Stomach (tissue), 9 donors: ENCODE results near the gene TM2D1. TPM values are rescaled to one million over a fixed set of nuclear protein-coding genes. Genes with fewer than 3 reads are reported as not detected.

Experiments used
- DNase-seq, 2 donors: peaks; one replicate each; pipeline versions ENCODE4 v3.0.0 to v3.0.0-alpha.2; 2013 to 2019
- H3K27ac ChIP-seq, 5 donors: fragments of 200-600 bp in 4 of 5; sonication (generic) in 4 of 5; one replicate each; pipeline ENCODE4 v1.5.1; 2013 to 2019; ENCODE audit warnings: mild to moderate bottlenecking in 1 of 5, moderate library complexity in 1 of 5
- H3K27me3 ChIP-seq, 3 donors: fragments of 200-600 bp; sonication (generic); one replicate each; pipeline ENCODE4 v1.5.1; 2017 to 2019; ENCODE audit warnings: mixed run types in 1 of 3
- H3K36me3 ChIP-seq, 4 donors: fragments of 200-600 bp; sonication (generic); 1 replicate in 3 of 4; 2 replicates in 1 of 4; pipeline ENCODE4 v1.5.1; 2016 to 2019
- H3K4me1 ChIP-seq, 4 donors: fragments of 200-600 bp; sonication (generic); one replicate each; pipeline ENCODE4 v1.5.1; 2016 to 2019
- H3K4me3 ChIP-seq, 4 donors: fragments of 200-600 bp; sonication (generic) in 3 of 4; one replicate each; pipeline ENCODE4 v1.5.1; 2016 to 2019; ENCODE audit warnings: mild to moderate bottlenecking in 1 of 4
- H3K9me3 ChIP-seq, 4 donors: fragments of 200-600 bp; sonication (generic); one replicate each; pipeline ENCODE4 v1.5.1; 2016 to 2019
- EP300 ChIP-seq: sonication (generic); formaldehyde crosslinking; IDR thresholded peaks from one replicate; pipeline ENCODE4 v1.6.1; 2017; ENCODE audit warnings: antibody characterized with exemption
- POLR2A ChIP-seq, 4 donors: fragments of 450-650 bp; IDR thresholded peaks; one replicate each; pipeline ENCODE4 v1.6.1; 2016; ENCODE audit warnings: antibody characterized with exemption in 4 of 4, control low read depth in 2 of 4, mild to moderate bottlenecking in 1 of 4, moderate library complexity in 1 of 4
- POLR2AphosphoS5 ChIP-seq, 3 donors: sonication (generic); formaldehyde crosslinking; IDR thresholded peaks; one replicate each; pipeline ENCODE4 v1.6.1; 2016; ENCODE audit warnings: antibody characterized with exemption in 3 of 3
- WGBS, 5 donors: extraction: QIAGEN DNeasy Blood & Tissue Kit in 3 of 5; methylation state at CpG; one replicate each; pipeline versions ENCODE4 v1.1.5 to v1.1.7; 2013 to 2018; 5-methylcytosine and 5-hydroxymethylcytosine counted together
- intact Hi-C: fragments of 100-400 bp; cut with DNase I; formaldehyde crosslinking; loops from one replicate; pipeline ENCODE4 v1.15.1; 2023; ENCODE audit warnings: low total_unique reads
- polyA plus RNA-seq, 3 donors: library from polyadenylated mRNA; stranded (reverse); fragments of 200-250 nt; gene quantifications; one replicate each; pipeline ENCODE4 v1.2.3, GENCODE V29; 2013
- total RNA-seq, 5 donors: library from RNA; depleted of rRNA; stranded (reverse); fragments of >200 nt; gene quantifications; one replicate each; pipeline versions ENCODE4 v1.1.0 to v1.2.3, GENCODE V29; 2014 to 2016
- TF ChIP-seq, protein P1 (sequence below), 7 experiments: fragments of 450-650 bp in 4 of 7; fragments of 200-600 bp in 3 of 7; sonication (generic) in 3 of 7; IDR thresholded peaks; one replicate each; pipeline ENCODE4 v1.5.1; 2016 to 2019; ENCODE audit warnings: antibody characterized with exemption in 7 of 7, control low read depth in 2 of 7, mild to moderate bottlenecking in 1 of 7
- donor health status: healthy with polysubstance abuse.
- donor health status: Bipolar disorder and iron deficiency.
- donor health status: healthy.

The TM2D1 gene
- total and polyA plus RNA-seq, 8 donors = 15.6 to 184 (median 41.4) TPM

DNA sequence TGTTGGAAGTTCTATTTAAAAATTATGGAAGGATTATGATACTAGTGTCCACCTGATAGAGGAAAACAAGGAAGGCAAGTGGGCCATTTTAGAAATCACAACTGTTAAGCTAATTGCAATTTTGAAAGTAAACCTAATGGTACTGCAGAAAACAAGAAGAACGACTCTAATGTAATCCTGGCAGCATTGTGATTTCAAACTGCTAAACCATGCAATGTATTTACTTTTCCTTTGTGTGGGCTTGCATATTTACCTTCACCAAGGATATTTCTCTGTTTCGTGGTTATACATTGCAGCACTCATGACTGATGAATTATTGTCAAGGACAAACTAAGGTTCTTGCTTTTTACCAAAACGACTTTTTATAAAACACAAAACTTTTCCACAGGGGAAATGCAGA is 88.1 kb downstream of the TM2D1 start:
- WGBS, 5 donors = 18 to 38% (median 34%) methylated on average over 3 of the region's 3 CpGs
- Histone ChIP-seq H3K27ac (peak overlapping the region in 4 of 5 donors; percentile 63 to 84 (median 68)), H3K36me3 (no peaks in the 10 kb centered on the region), H3K4me1 (peaks cover 3 to 56% (median 37%) of the 10 kb centered on the region in 4 donors), H3K9me3 (no peaks in the 10 kb centered on the region), H3K4me3 (no peak overlapping the region), H3K27me3 (no peaks in the 10 kb centered on the region)
- intact Hi-C loops = no loop called here
- peak in 1 of 2 donors; percentile 52 for DNase-seq
- TF ChIP-seq POLR2A (IDR thresholded peaks at IDR 0.05) = no peak
- no peak for TF ChIP-seq EP300
- TF ChIP-seq POLR2AphosphoS5 (IDR thresholded peaks at IDR 0.05) = no peak
- TF ChIP-seq, protein P1, sequence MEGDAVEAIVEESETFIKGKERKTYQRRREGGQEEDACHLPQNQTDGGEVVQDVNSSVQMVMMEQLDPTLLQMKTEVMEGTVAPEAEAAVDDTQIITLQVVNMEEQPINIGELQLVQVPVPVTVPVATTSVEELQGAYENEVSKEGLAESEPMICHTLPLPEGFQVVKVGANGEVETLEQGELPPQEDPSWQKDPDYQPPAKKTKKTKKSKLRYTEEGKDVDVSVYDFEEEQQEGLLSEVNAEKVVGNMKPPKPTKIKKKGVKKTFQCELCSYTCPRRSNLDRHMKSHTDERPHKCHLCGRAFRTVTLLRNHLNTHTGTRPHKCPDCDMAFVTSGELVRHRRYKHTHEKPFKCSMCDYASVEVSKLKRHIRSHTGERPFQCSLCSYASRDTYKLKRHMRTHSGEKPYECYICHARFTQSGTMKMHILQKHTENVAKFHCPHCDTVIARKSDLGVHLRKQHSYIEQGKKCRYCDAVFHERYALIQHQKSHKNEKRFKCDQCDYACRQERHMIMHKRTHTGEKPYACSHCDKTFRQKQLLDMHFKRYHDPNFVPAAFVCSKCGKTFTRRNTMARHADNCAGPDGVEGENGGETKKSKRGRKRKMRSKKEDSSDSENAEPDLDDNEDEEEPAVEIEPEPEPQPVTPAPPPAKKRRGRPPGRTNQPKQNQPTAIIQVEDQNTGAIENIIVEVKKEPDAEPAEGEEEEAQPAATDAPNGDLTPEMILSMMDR (IDR thresholded peaks at IDR 0.05) = no peak

DNA sequence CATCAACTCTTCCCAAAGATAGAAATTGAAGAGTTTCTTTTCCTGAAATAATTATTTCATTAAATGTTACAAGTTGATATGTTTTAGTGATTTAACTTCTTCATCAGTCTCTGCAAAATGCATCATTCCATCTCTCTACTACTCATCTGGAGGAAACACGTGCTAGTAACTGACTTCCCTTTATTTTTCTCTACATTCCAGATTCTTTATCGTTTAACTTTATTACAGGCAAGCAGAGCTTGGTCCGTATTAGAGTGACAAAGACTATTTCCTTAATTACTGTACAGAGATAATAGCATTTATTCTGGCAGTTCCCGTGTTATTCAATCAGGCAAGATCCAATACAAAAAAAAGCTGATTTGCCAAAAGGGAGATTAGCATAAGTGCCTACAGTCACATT is 88.6 kb downstream of the TM2D1 start:
- Histone ChIP-seq H3K27ac (peak overlapping the region in 3 of 5 donors; percentile 63 to 84 (median 67)), H3K4me1 (peaks cover 0 to 51% (median 33%) of the 10 kb centered on the region in 4 donors), H3K27me3 (no peaks in the 10 kb centered on the region), H3K36me3 (no peaks in the 10 kb centered on the region), H3K9me3 (no peaks in the 10 kb centered on the region), H3K4me3 (no peak overlapping the region)
- TF ChIP-seq, protein P1 (IDR thresholded peaks at IDR 0.05) = no peak
- TF ChIP-seq POLR2AphosphoS5 (IDR thresholded peaks at IDR 0.05) = no peak
- no peak for TF ChIP-seq POLR2A (IDR thresholded peaks at IDR 0.05)
- no peak for TF ChIP-seq EP300
- no peak for DNase-seq
- intact Hi-C loops = no loop called here
- WGBS, 5 donors = 15 to 47% (median 26%) methylated on average over 4 of the region's 4 CpGs

DNA sequence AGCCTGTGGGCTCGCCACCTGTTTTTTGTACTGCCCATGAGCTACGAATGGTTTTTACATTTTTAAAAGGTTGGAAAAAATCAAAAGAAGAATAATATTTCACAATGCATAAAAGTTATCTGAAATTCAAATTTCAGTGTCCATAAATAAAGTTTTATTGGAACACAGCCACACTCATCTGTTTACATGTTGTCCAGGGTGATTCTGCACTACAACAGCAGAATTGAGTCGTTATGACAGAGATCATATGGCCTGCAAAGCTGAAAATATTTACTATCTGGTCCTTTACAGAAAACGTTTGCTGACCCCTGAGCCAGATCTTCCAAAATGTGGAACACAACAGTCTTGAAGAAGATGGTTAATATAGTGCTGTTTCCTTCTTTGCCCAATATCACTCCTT is 89.4 kb downstream of the TM2D1 start:
- no peaks in the 10 kb centered on the region for H3K9me3 ChIP-seq
- peaks cover 0 to 43% (median 26%) of the 10 kb centered on the region in 4 donors for H3K4me1 ChIP-seq
- H3K36me3 ChIP-seq = no peaks in the 10 kb centered on the region
- H3K27ac ChIP-seq = peak overlapping the region in 1 of 5 donors; percentile 84
- H3K4me3 ChIP-seq = no peak overlapping the region
- TF ChIP-seq, protein P1 (IDR thresholded peaks at IDR 0.05) = no peak
- no peak for TF ChIP-seq POLR2AphosphoS5 (IDR thresholded peaks at IDR 0.05)
- no peak for TF ChIP-seq EP300
- no peak for TF ChIP-seq POLR2A (IDR thresholded peaks at IDR 0.05)
- WGBS, 5 donors = 70 to 83% (median 80%) methylated on average over 4 of the region's 4 CpGs
- intact Hi-C loops = no loop called here
- DNase-seq = peak in 1 of 2 donors; percentile 33
- H3K27me3 ChIP-seq = no peaks in the 10 kb centered on the region

DNA sequence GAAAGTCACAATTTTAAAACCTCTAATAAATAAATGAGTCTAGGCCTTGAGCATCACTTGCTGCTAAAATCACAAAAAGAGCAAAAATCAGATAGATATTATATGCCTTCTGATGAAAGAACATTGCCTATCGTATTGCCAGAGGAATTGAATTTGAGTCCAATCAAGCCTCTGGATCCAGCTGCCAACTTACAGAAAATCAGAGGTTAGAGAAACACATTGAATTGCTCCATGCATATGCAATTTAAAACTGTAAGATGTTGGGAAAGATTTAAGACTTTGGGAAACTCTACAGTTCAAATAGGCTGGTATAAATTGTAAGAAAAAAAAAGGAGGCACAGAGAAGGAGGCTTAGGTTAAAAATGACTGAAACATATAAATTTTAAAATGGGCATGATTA is 93.5 kb downstream of the TM2D1 start:
- Histone ChIP-seq H3K27me3 (no peaks in the 10 kb centered on the region), H3K9me3 (no peaks in the 10 kb centered on the region), H3K36me3 (no peaks in the 10 kb centered on the region), H3K4me1 (peaks cover 0 to 3% (median 0%) of the 10 kb centered on the region in 4 donors), H3K4me3 (no peak overlapping the region), H3K27ac (no peak overlapping the region)
- no peak for TF ChIP-seq EP300
- TF ChIP-seq, protein P1 (IDR thresholded peaks at IDR 0.05) = no peak
- no peak for TF ChIP-seq POLR2A (IDR thresholded peaks at IDR 0.05)
- no peak for TF ChIP-seq POLR2AphosphoS5 (IDR thresholded peaks at IDR 0.05)
- DNase-seq = no peak
- intact Hi-C loops = no loop called here
- WGBS, 5 donors = 90 to 100% (median 95%) methylated on average over 1 of the region's 1 CpG

Other genes with a start within 250 kb of the TM2D1 start
- gene PATJ, start 17.3 kb upstream of the TM2D1 start, total RNA-seq = 100 to 1,000 TPM in 2 of 5 donors, 10 to 100 TPM in 3; 60.7 to 195 (median 80.0) TPM
- 10 to 100 TPM in 2 of 3 donors, 1 to 10 TPM in 1; 9.1 to 14.0 (median 10.8) TPM for gene PATJ, start 17.3 kb upstream of the TM2D1 start, polyA plus RNA-seq